HepG2 (cell line): Measurements from ENCODE around the gene EFNA2. TPM values are rescaled to one million over a fixed set of nuclear protein-coding genes. Genes with fewer than 3 reads are reported as not detected.

Experiments
- ARNT2 ChIP-seq: sonication (generic); formaldehyde crosslinking; IDR thresholded peaks from 2 replicates; pipeline ENCODE4 v1.8.0; 2022; ENCODE audit warnings: mild to moderate bottlenecking, low read depth, missing genetic modification reagents, moderate library complexity
- ETS1 ChIP-seq: sonication (generic); formaldehyde crosslinking; IDR thresholded peaks from 2 replicates; pipeline ENCODE4 v1.4.0; 2020; ENCODE audit warnings: missing genetic modification reagents
- FOXK1 ChIP-seq: sonication (generic); formaldehyde crosslinking; IDR thresholded peaks from 2 replicates; pipeline ENCODE4 v1.4.0; 2020; ENCODE audit warnings: low read depth, missing genetic modification reagents, borderline replicate concordance
- KAT2B ChIP-seq: fragments of 150-350 bp; IDR thresholded peaks from 2 replicates; pipeline ENCODE4 v1.6.1; 2014; ENCODE audit warnings: low read depth, low read length, borderline replicate concordance
- KDM4B ChIP-seq: sonication (generic); formaldehyde crosslinking; IDR thresholded peaks from 2 replicates; pipeline ENCODE4 v1.4.0; 2020; ENCODE audit warnings: missing genetic modification reagents
- NFRKB ChIP-seq: fragments of 450-650 bp; IDR thresholded peaks from 2 replicates; pipeline ENCODE4 v1.6.1; 2017
- PHB2 ChIP-seq: fragments of 450-650 bp; IDR thresholded peaks from 2 replicates; pipeline ENCODE4 v1.6.1; 2018; ENCODE audit not compliant: partially characterized antibody
- REPIN1 ChIP-seq: sonication (generic); formaldehyde crosslinking; IDR thresholded peaks from 2 replicates; pipeline ENCODE4 v1.8.0; 2022; ENCODE audit warnings: missing genetic modification reagents, low read depth, mild to moderate bottlenecking, borderline replicate concordance
- SNAPC4 ChIP-seq: sonication (generic); formaldehyde crosslinking; IDR thresholded peaks from 2 replicates; pipeline ENCODE4 v1.4.0; 2020; ENCODE audit warnings: mild to moderate bottlenecking, missing genetic modification reagents
- THYN1 ChIP-seq: sonication (generic); formaldehyde crosslinking; IDR thresholded peaks from 2 replicates; pipeline ENCODE4 v1.8.1; 2023; ENCODE audit warnings: low read depth, mild to moderate bottlenecking, moderate library complexity, missing genetic modification reagents, borderline replicate concordance
- TSC22D2 ChIP-seq: sonication (generic); formaldehyde crosslinking; IDR thresholded peaks from 2 replicates; pipeline ENCODE4 v1.5.1; 2020; ENCODE audit warnings: missing genetic modification reagents, mild to moderate bottlenecking, borderline replicate concordance
- XRCC5 ChIP-seq: fragments of 200-400 bp; formaldehyde crosslinking; optimal IDR thresholded peaks from 2 replicates; pipeline ENCODE3; 2017; ENCODE audit warnings: mild to moderate bottlenecking, low read length
- ZKSCAN5 ChIP-seq: sonication (generic); formaldehyde crosslinking; IDR thresholded peaks from 2 replicates; pipeline ENCODE4 v1.5.1; 2020; ENCODE audit warnings: mild to moderate bottlenecking, missing genetic modification reagents
- ZNF354B ChIP-seq: sonication (generic); formaldehyde crosslinking; IDR thresholded peaks from 2 replicates; pipeline ENCODE4 v1.8.0; 2022; ENCODE audit warnings: mild to moderate bottlenecking, missing genetic modification reagents
- ZNF563 ChIP-seq: sonication (generic); formaldehyde crosslinking; IDR thresholded peaks from 2 replicates; pipeline ENCODE4 v1.8.0; 2022; ENCODE audit warnings: mild to moderate bottlenecking, moderate library complexity, missing genetic modification reagents
- ZNF570 ChIP-seq: sonication (generic); formaldehyde crosslinking; IDR thresholded peaks from 2 replicates; pipeline ENCODE4 v1.4.0; 2020; ENCODE audit warnings: mild to moderate bottlenecking, missing genetic modification reagents, borderline replicate concordance
- ZNF674 ChIP-seq: sonication (generic); formaldehyde crosslinking; IDR thresholded peaks from 2 replicates; pipeline ENCODE4 v1.5.0; 2020; ENCODE audit warnings: low read depth, mild to moderate bottlenecking, missing genetic modification reagents
- ZSCAN20 ChIP-seq: sonication (generic); formaldehyde crosslinking; IDR thresholded peaks from 2 replicates; pipeline ENCODE4 v1.4.0; 2020; ENCODE audit warnings: missing genetic modification reagents, mild to moderate bottlenecking, borderline replicate concordance
- polyA plus RNA-seq, 8 experiments: library from polyadenylated mRNA; depleted of rRNA in 3 of 8; stranded (reverse) in 7 of 8; unstranded in 1 of 8; fragments of >200 nt; fragmentation: Illumina TruSeq in 4 of 8; extraction: Trizol in 4 of 8; gene quantifications; 2 replicates each; pipeline versions ENCODE4 v1.2.1 to v1.2.3, GENCODE V29; 2011 to 2016; ENCODE audit warnings: low read depth in 4 of 8, missing spikeins in 1 of 8, mixed read lengths in 1 of 8; ENCODE audit not compliant: insufficient read depth in 1 of 8
- total RNA-seq, 5 experiments: library from RNA; depleted of rRNA; stranded (reverse); fragments of >200 nt; fragmentation: Illumina TruSeq; extraction: Trizol; gene quantifications; 2 replicates each; pipeline ENCODE4 v1.2.3, GENCODE V29; 2016; ENCODE audit warnings: low read depth in 1 of 5
- TF ChIP-seq, protein P1 (sequence below): sonication (generic); formaldehyde crosslinking; conservative IDR thresholded peaks from 2 replicates; pipeline ENCODE4 v1.4.0; 2020; ENCODE audit warnings: mild to moderate bottlenecking, missing genetic modification reagents, moderate library complexity

EFNA2 gene
- total and polyA plus RNA-seq, 2 of the 13 experiments (the other 11 are each of a cell fraction or from before 2014, with no cell fraction given): 6.0 to 9.9 TPM

DNA sequence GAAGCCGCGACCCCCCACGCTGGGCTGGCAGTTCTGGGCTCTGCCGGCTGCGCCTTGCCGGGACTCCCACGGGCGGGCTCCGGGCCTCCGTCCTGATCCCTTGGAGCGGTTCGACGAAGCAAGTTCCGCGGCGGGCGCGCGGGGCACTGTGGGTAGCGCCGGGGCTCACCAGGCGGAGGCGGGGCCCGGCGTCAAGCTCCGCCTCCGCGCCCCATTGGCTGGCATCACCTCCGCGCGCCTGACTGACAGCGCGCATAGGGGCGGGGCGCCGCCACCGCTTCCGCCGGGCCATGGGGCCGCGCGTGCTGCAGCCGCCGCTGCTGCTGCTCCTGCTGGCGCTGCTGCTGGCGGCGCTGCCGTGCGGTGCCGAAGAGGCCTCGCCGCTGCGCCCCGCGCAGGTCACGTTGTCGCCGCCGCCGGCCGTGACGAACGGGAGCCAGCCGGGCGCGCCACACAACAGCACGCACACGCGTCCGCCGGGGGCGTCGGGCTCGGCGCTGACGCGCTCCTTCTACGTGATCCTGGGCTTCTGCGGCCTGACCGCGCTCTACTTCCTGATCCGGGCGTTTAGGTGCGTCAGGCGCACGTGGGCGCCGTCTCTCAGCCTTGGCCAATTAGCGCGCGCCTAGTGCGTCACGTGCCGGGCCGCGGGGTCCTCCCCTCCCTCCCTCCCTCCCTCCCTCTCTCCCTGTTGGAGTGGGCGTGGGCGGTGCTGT lies 10.3 kb upstream of the EFNA2 start, which contains the start of gene FAM174C (continued):
- TF ChIP-seq, protein P1, sequence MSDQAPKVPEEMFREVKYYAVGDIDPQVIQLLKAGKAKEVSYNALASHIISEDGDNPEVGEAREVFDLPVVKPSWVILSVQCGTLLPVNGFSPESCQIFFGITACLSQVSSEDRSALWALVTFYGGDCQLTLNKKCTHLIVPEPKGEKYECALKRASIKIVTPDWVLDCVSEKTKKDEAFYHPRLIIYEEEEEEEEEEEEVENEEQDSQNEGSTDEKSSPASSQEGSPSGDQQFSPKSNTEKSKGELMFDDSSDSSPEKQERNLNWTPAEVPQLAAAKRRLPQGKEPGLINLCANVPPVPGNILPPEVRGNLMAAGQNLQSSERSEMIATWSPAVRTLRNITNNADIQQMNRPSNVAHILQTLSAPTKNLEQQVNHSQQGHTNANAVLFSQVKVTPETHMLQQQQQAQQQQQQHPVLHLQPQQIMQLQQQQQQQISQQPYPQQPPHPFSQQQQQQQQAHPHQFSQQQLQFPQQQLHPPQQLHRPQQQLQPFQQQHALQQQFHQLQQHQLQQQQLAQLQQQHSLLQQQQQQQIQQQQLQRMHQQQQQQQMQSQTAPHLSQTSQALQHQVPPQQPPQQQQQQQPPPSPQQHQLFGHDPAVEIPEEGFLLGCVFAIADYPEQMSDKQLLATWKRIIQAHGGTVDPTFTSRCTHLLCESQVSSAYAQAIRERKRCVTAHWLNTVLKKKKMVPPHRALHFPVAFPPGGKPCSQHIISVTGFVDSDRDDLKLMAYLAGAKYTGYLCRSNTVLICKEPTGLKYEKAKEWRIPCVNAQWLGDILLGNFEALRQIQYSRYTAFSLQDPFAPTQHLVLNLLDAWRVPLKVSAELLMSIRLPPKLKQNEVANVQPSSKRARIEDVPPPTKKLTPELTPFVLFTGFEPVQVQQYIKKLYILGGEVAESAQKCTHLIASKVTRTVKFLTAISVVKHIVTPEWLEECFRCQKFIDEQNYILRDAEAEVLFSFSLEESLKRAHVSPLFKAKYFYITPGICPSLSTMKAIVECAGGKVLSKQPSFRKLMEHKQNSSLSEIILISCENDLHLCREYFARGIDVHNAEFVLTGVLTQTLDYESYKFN (CRISPR knock-in tag): peak; percentile 44; the same call in 1 of the 2 replicates
- no peak for TF ChIP-seq ZNF570
- TF ChIP-seq NFRKB: no peak
- peak; percentile 18; the same call in 1 of the 2 replicates for TF ChIP-seq REPIN1
- no peak for TF ChIP-seq PHB2
- TF ChIP-seq ARNT2 (CRISPR knock-in tag): peak; percentile 85
- no peak; the same call in 1 of the 2 replicates for TF ChIP-seq FOXK1 (CRISPR knock-in tag)
- peak; percentile 11 for TF ChIP-seq XRCC5
- no peak for TF ChIP-seq ZKSCAN5 (CRISPR knock-in tag)
- TF ChIP-seq THYN1 (CRISPR knock-in tag): no peak
- no peak for TF ChIP-seq TSC22D2
- TF ChIP-seq KDM4B: no peak; the same call in 1 of the 2 replicates
- no peak for TF ChIP-seq KAT2B
- TF ChIP-seq ETS1 (CRISPR knock-in tag): no peak; the same call in 1 of the 2 replicates
- peak; percentile 75; the same call in 1 of the 2 replicates for TF ChIP-seq ZNF563 (CRISPR knock-in tag)
- TF ChIP-seq ZNF674: peak; percentile 70; the same call in 1 of the 2 replicates
- TF ChIP-seq ZNF354B (CRISPR knock-in tag): peak; percentile 53; the same call in 1 of the 2 replicates
- no peak for TF ChIP-seq ZSCAN20 (CRISPR knock-in tag)
- TF ChIP-seq SNAPC4: no peak
